Ovary (tissue), 3 donors: ENCODE data around the gene C1QTNF6.

Experiments used
- CTCF ChIP-seq, 3 donors: fragments of 450-650 bp in 2 of 3; fragments of 200-600 bp in 1 of 3; IDR thresholded peaks; one replicate each; pipeline versions ENCODE4 v1.5.1 to v1.8.0; 2016 to 2022; ENCODE audit warnings: antibody characterized with exemption in 3 of 3, mild to moderate bottlenecking in 1 of 3
- POLR2A ChIP-seq: fragments of 450-650 bp; IDR thresholded peaks from one replicate; pipeline ENCODE4 v1.6.1; 2017; ENCODE audit warnings: antibody characterized with exemption, mild to moderate bottlenecking, moderate library complexity
- donor health status: DM: no; HTN: no; CAD: no.

- TF ChIP-seq POLR2A (no peak), CTCF (IDR thresholded peaks at IDR 0.05) (no peak)
Measured at GRCh38 chr22:37140686-37141323, 47.2 kb downstream of the C1QTNF6 start.
